Fibroblast of lung (primary cell): ENCODE results near the gene KRT76. TPM values are rescaled to one million over a fixed set of nuclear protein-coding genes. Genes with fewer than 3 reads are reported as not detected.

Experiments used
- DNase-seq, 2 donors: peaks; one replicate each; pipeline versions ENCODE4 v3.0.0 to v3.0.0-alpha.2; 2010; ENCODE audit warnings: low read depth in 2 of 2
- H2AFZ ChIP-seq: 2 replicates; pipeline ENCODE4 v1.5.1; 2012; ENCODE audit warnings: low read length, control low read depth, inconsistent platforms
- H3K27ac ChIP-seq: 2 replicates; pipeline ENCODE4 v1.5.1; 2011; ENCODE audit warnings: low read length, control low read depth; ENCODE audit not compliant: insufficient read depth
- H3K27me3 ChIP-seq: 2 replicates; pipeline ENCODE4 v1.5.1; 2011; ENCODE audit warnings: mild to moderate bottlenecking, low read length; ENCODE audit not compliant: control insufficient read depth, insufficient read depth
- H3K36me3 ChIP-seq: 2 replicates; pipeline ENCODE4 v1.5.1; 2011; ENCODE audit warnings: low read length; ENCODE audit not compliant: control insufficient read depth, insufficient read depth
- H3K4me1 ChIP-seq: 2 replicates; pipeline ENCODE4 v1.5.1; 2011; ENCODE audit warnings: low read length; ENCODE audit not compliant: control insufficient read depth, insufficient read depth; ENCODE audit errors: extremely low read depth
- H3K4me2 ChIP-seq: 2 replicates; pipeline ENCODE4 v1.5.1; 2011; ENCODE audit warnings: low read length, control low read depth; ENCODE audit not compliant: insufficient read depth; ENCODE audit errors: extremely low read depth
- H3K4me3 ChIP-seq, 4 experiments: fragments of 200-600 bp in 1 of 4; sonication (generic) in 1 of 4; replicated peaks in 1 of 4; 2 replicates each; pipeline ENCODE4 v1.5.1; 2011 to 2016; ENCODE audit warnings: low read length in 4 of 4, low read depth in 3 of 4, mild to moderate bottlenecking in 3 of 4, control low read depth in 2 of 4, inconsistent platforms in 1 of 4, mixed read lengths in 1 of 4; ENCODE audit not compliant: insufficient read depth in 1 of 4; ENCODE audit errors: control extremely low read depth in 1 of 4
- H3K79me2 ChIP-seq: 2 replicates; pipeline ENCODE4 v1.5.1; 2012; ENCODE audit warnings: mild to moderate bottlenecking, low read length, inconsistent platforms; ENCODE audit not compliant: control insufficient read depth, insufficient read depth
- H3K9ac ChIP-seq: 2 replicates; pipeline ENCODE4 v1.5.1; 2011; ENCODE audit warnings: mild to moderate bottlenecking, low read length, control low read depth; ENCODE audit not compliant: insufficient read depth
- H3K9me3 ChIP-seq: 2 replicates; pipeline ENCODE4 v1.5.1; 2012; ENCODE audit warnings: low read depth, low read length; ENCODE audit not compliant: control insufficient read depth, insufficient read depth
- H4K20me1 ChIP-seq: 2 replicates; pipeline ENCODE4 v1.5.1; 2011; ENCODE audit warnings: low read length; ENCODE audit not compliant: control insufficient read depth, insufficient read depth; ENCODE audit errors: extremely low read depth
- EZH2 ChIP-seq: IDR thresholded peaks from 2 replicates; pipeline ENCODE4 v1.5.1; 2012; ENCODE audit warnings: low read length, control low read depth, mild to moderate bottlenecking; ENCODE audit errors: missing control alignments
- polyA plus RNA-seq, 2 donors: library from polyadenylated mRNA; depleted of rRNA in 1 of 2; stranded (reverse) in 1 of 2; unstranded in 1 of 2; fragments of >200 nt; gene quantifications; 2 replicates each; pipeline ENCODE4 v1.2.1, GENCODE V29; 2011 to 2012; ENCODE audit warnings: missing spikeins in 1 of 2
- total RNA-seq: library from RNA; depleted of rRNA; stranded (reverse); fragments of >200 nt; gene quantifications from 2 replicates; pipeline ENCODE4 v1.2.1, GENCODE V29; 2014
- TF ChIP-seq, protein P1 (sequence below), 2 donors: IDR thresholded peaks in 1 of 2; conservative IDR thresholded peaks in 1 of 2; 1 replicate in 1 of 2; 2 replicates in 1 of 2; pipeline ENCODE4 v1.5.1; 2011 to 2012; ENCODE audit warnings: low read length in 2 of 2, control low read depth in 1 of 2, inconsistent platforms in 1 of 2, low read depth in 1 of 2, mild to moderate bottlenecking in 1 of 2

Gene KRT76
- total and polyA plus RNA-seq, 2 donors (not counting 1 experiment from before 2014, with no cell fraction given) = not detected

DNA sequence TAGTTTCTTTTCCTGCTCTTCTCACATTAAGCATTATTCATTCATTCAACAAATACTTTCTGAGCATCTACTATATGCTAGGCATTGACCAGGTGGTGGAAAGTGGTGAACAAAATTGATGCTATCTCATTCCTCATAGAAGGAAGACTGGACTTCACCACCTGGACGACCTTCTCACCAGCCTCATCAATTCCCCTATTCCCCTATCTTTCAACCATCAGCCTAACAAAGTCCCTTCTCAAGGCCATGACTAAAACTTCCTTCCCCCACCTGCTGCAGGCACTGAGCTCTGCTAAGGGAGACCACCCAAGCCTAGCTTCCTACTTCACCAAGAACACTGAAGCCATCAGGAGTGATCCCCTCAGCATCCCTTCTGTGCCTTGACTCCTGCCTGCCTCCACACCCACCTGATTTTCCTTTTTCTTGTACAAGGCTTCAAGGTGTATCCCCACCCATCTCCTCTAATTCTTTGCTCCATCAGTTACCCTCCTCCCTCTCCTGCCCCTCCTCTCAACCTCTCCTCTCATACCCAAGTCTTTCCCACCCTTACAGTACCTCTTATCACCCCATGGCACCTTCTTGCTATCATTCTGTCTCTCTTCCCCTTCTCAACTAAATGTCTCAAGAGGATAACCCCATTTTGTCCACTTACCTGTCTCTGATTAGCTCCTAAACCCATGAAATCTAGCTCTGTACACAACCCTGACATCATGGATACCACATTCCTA lies 19.5 kb downstream of the KRT76 start:
- Histone ChIP-seq H3K79me2 (no peaks in the 10 kb centered on the region), H3K4me2 (no peak overlapping the region), H3K27me3 (no peaks in the 10 kb centered on the region), H3K4me3 (no peak overlapping the region), H3K36me3 (no peaks in the 10 kb centered on the region), H3K9ac (no peak overlapping the region), H4K20me1 (no peaks in the 10 kb centered on the region), H2AFZ (no peak overlapping the region), H3K27ac (no peak overlapping the region), H3K4me1 (no peaks in the 10 kb centered on the region), H3K9me3 (no peaks in the 10 kb centered on the region)
- DNase-seq = no peak
- TF ChIP-seq, protein P1, sequence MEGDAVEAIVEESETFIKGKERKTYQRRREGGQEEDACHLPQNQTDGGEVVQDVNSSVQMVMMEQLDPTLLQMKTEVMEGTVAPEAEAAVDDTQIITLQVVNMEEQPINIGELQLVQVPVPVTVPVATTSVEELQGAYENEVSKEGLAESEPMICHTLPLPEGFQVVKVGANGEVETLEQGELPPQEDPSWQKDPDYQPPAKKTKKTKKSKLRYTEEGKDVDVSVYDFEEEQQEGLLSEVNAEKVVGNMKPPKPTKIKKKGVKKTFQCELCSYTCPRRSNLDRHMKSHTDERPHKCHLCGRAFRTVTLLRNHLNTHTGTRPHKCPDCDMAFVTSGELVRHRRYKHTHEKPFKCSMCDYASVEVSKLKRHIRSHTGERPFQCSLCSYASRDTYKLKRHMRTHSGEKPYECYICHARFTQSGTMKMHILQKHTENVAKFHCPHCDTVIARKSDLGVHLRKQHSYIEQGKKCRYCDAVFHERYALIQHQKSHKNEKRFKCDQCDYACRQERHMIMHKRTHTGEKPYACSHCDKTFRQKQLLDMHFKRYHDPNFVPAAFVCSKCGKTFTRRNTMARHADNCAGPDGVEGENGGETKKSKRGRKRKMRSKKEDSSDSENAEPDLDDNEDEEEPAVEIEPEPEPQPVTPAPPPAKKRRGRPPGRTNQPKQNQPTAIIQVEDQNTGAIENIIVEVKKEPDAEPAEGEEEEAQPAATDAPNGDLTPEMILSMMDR (conservative IDR thresholded peaks at IDR 0.05 in 1 of 2, IDR thresholded peaks at IDR 0.05 in 1 of 2; ENCODE audit: low read depth in 1 of 2, low read length in 2 of 2) = no peak
- TF ChIP-seq EZH2 = no peak

DNA sequence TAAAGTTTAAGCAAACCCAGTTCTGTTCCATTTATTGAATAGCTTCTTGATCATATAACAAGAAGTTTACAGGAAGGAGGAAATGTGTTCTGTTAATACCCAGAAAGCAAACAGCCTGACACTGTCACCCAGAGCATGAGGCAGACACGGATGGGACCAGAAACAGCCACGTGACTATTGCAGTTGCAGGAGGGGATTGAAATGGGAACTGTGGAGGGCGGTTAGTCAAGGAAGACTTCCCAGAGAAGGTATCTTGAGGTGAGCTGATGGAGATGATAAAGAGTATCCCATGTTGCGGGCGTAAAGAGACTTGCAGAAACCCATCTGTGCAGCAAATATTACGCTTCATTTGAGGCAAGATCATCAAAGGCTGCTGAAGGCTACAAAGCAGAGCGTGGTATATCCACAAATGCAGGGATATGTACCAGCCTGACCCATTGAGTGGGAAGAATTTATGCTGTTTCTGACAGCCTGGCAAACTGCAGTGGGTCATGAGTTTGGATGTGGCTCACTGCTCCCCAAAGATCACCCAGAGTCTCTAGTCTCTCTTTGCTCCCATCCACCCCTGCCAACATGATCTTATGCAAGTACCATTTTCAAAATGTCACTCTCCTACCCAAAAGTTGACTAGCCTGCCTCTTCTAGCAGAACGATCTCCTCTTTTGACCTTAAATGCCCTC lies 20.7 kb downstream of the KRT76 start:
- H2AFZ ChIP-seq = no peak overlapping the region
- no peaks in the 10 kb centered on the region for H3K4me1 ChIP-seq
- no peaks in the 10 kb centered on the region for H3K36me3 ChIP-seq
- no peaks in the 10 kb centered on the region for H3K27me3 ChIP-seq
- H3K4me2 ChIP-seq = no peak overlapping the region
- H3K79me2 ChIP-seq = no peaks in the 10 kb centered on the region
- TF ChIP-seq EZH2 = no peak
- TF ChIP-seq, protein P1 (conservative IDR thresholded peaks at IDR 0.05 in 1 of 2, IDR thresholded peaks at IDR 0.05 in 1 of 2; ENCODE audit: low read depth in 1 of 2, low read length in 2 of 2) = no peak
- no peak overlapping the region for H3K4me3 ChIP-seq
- H4K20me1 ChIP-seq = no peaks in the 10 kb centered on the region
- H3K9me3 ChIP-seq = no peaks in the 10 kb centered on the region
- no peak for DNase-seq
- H3K27ac ChIP-seq = no peak overlapping the region
- no peak overlapping the region for H3K9ac ChIP-seq

DNA sequence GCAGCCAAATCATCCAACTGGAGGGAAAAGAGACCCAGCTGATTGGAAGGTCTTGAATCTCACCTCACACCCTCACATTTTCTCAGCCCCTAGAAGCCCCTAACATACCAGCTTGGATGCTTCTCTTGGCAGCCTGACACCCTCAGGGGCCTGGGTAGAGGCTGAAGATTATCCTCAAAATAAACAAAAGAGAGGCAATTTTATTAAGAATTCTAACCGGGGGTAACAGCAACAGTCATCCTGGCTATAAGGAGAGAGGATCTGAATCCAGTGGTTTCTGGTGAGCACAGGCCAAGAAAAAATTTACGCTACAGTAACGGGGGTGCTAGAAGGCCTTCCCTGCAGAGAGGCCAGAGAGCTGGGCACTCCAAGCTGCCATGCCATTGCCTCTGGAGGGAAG lies 21.6 kb downstream of the KRT76 start:
- no peaks in the 10 kb centered on the region for H3K36me3 ChIP-seq
- no peaks in the 10 kb centered on the region for H3K79me2 ChIP-seq
- TF ChIP-seq, protein P1 (conservative IDR thresholded peaks at IDR 0.05 in 1 of 2, IDR thresholded peaks at IDR 0.05 in 1 of 2; ENCODE audit: low read depth in 1 of 2, low read length in 2 of 2) = no peak
- TF ChIP-seq EZH2 = no peak
- H3K4me3 ChIP-seq = no peak overlapping the region
- H3K4me1 ChIP-seq = no peaks in the 10 kb centered on the region
- no peak overlapping the region for H3K9ac ChIP-seq
- no peak for DNase-seq
- H4K20me1 ChIP-seq = no peaks in the 10 kb centered on the region
- no peak overlapping the region for H3K4me2 ChIP-seq
- H3K9me3 ChIP-seq = no peaks in the 10 kb centered on the region
- no peak overlapping the region for H3K27ac ChIP-seq
- H2AFZ ChIP-seq = no peak overlapping the region
- no peaks in the 10 kb centered on the region for H3K27me3 ChIP-seq
